ENCODE data around the gene NME1. TPM values are rescaled to one million over a fixed set of nuclear protein-coding genes. Genes with fewer than 3 reads are reported as not detected.

Gene NME1
- total RNA-seq, 2 experiments from 2014 or later = 148 to 150 TPM

DNA sequence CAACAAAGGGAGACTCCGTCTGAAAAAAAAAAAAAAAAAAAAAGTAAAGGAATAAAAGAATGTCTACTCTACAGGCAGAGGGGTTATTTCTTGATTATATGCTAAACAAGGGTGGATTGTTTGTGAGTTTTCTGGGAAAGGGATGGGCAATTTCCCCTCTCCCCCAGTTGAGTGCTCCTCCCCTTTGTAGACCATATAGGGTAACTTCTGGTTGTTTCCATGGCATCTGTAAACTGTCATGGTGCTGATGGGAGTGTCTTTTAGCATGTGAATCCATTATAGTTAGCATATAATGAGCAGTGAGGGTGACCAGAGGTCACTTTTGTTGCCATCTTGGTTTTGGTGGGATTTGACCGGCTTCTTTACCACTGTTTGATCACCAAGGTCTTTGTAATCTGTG lies 4.2 kb upstream of the NME1 start:
- Mint-ChIP-seq H3K4me1 (ENCODE audit: low read depth) (peaks cover 2% of the 10 kb centered on the region), H3K9me3 (ENCODE audit: insufficient read depth) (no peaks in the 10 kb centered on the region), H3K36me3 (ENCODE audit: low read depth) (no peaks in the 10 kb centered on the region), H3K27me3 (ENCODE audit: low read depth) (no peaks in the 10 kb centered on the region), H3K4me3 (no peak overlapping the region), H3K27ac (no peak overlapping the region)
- ChIA-PET CTCF (interaction anchor here (4.7 kb wide), 1 partner anchor 147 kb away, joined by 131 read pairs; no protein-coding TSS in a partner anchor), POLR2A (no interaction called here)
- DNase-seq (no peak), ATAC-seq (no peak)

DNA sequence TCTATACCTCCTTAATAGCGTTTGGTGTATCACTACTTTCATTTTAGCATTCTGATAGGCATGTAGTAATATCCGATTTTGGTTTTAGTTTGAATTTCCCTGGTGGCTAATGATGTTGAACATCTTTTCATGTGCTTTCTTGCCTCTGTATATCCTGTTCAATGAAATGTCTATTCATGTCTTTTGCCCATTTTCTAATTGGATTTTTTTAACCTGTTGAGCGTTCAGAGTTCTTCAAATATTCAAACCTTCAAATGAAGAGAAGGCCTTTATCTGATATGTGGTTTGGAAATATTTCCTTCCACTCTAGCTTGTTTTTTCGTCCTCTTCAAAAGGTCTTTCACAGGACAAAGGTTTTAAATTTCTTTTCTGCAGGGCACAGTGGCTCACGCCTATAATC lies 2.4 kb upstream of the NME1 start:
- POLR2A ChIA-PET = no interaction called here

DNA sequence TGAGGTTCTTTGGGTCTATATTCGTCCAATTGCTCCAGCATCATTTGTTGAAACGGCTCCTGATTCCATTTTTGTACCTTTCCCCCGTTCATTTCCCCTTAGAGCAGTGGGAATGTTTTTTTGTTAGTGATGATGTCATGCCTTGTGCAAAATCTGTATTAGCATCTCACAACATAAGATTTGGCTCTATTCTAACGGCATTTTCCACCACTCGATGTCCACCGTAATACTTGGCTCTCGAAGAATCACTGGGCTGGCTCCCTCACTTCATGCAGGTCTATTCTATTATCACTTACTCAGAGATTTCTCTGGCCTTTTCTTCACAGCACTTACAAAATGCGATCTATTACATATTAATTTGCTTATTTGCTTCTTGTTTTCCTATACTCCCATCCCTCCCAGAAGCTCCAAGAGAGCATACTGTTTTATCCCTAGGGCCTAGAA lies 571 bp upstream of the NME1 start:
- ChIA-PET POLR2A (interaction anchor here (0.8 to 2.7 kb wide), 8 partner anchors 12 to 287 kb away, joined by 3 to 18 read pairs (median 4); partner anchors contain the start of genes NME2, SPAG9, TOB1 and UTP18), CTCF (interaction anchor here (0.7 to 4.7 kb wide), 39 partner anchors 9 to 390 kb away, joined by 3 to 131 read pairs (median 5); partner anchors contain the start of genes NME2 and SPAG9)
- Mint-ChIP-seq H3K9me3 (ENCODE audit: insufficient read depth) (no peaks in the 10 kb centered on the region), H3K27ac (no peak overlapping the region), H3K27me3 (ENCODE audit: low read depth) (no peaks in the 10 kb centered on the region), H3K4me1 (ENCODE audit: low read depth) (peaks cover 9% of the 10 kb centered on the region), H3K36me3 (ENCODE audit: low read depth) (peaks cover 21% of the 10 kb centered on the region), H3K4me3 (no peak overlapping the region)
- ATAC-seq (no peak), DNase-seq (no peak)

More for the DNA sequence above, 2.4 kb upstream of the NME1 start:
- DNase-seq (no peak), ATAC-seq (no peak)
- H3K4me1 Mint-ChIP-seq (ENCODE audit: low read depth) = peaks cover 2% of the 10 kb centered on the region
- H3K27me3 Mint-ChIP-seq (ENCODE audit: low read depth) = no peaks in the 10 kb centered on the region
- H3K4me3 Mint-ChIP-seq = no peak overlapping the region
- H3K9me3 Mint-ChIP-seq (ENCODE audit: insufficient read depth) = no peaks in the 10 kb centered on the region
- no peak overlapping the region for H3K27ac Mint-ChIP-seq
- H3K36me3 Mint-ChIP-seq (ENCODE audit: low read depth) = peaks cover 8% of the 10 kb centered on the region
- CTCF ChIA-PET = interaction anchor here (1.0 to 4.7 kb wide), 2 partner anchors 29 to 148 kb away, joined by 3 to 131 read pairs; no protein-coding TSS in a partner anchor

- Mint-ChIP-seq H3K36me3 (ENCODE audit: low read depth) (peaks cover 30% of the 10 kb centered on the region), H3K27ac (no peak overlapping the region), H3K4me3 (no peak overlapping the region), H3K9me3 (ENCODE audit: insufficient read depth) (no peaks in the 10 kb centered on the region), H3K4me1 (ENCODE audit: low read depth) (peaks cover 14% of the 10 kb centered on the region), H3K27me3 (ENCODE audit: low read depth) (no peaks in the 10 kb centered on the region)
- ATAC-seq = no peak
- ChIA-PET POLR2A (interaction anchor here (1.0 to 2.7 kb wide), 4 partner anchors 8 to 446 kb away, joined by 3 to 18 read pairs (median 6); partner anchors contain the start of genes ANKRD40, NME2 and SPAG9), CTCF (interaction anchor here (0.9 to 4.7 kb wide), 9 partner anchors 8 to 371 kb away, joined by 3 to 131 read pairs (median 13); partner anchors contain the start of gene NME2)
- DNase-seq = peak; percentile 28
Observed at GRCh38 chr17:51154176-51154575, 817 bp downstream of the NME1 start.

- peak overlapping the region; percentile 13 for H3K4me3 Mint-ChIP-seq
- ChIA-PET POLR2A (interaction anchor here (0.6 to 2.2 kb wide), 5 partner anchors 7 to 447 kb away, joined by 3 to 8 read pairs (median 3); partner anchors contain the start of genes ANKRD40 and SPAG9), CTCF (interaction anchor here (1.0 to 3.0 kb wide), 4 partner anchors 10 to 303 kb away, joined by 4 to 16 read pairs (median 6); partner anchors contain the start of gene NME2)
- ATAC-seq (no peak), DNase-seq (no peak)
- H3K4me1 Mint-ChIP-seq (ENCODE audit: low read depth) = peaks cover 16% of the 10 kb centered on the region
- H3K36me3 Mint-ChIP-seq (ENCODE audit: low read depth) = peaks cover 37% of the 10 kb centered on the region
- H3K27ac Mint-ChIP-seq = peak overlapping the region; percentile 32
- no peaks in the 10 kb centered on the region for H3K9me3 Mint-ChIP-seq (ENCODE audit: insufficient read depth)
- no peaks in the 10 kb centered on the region for H3K27me3 Mint-ChIP-seq (ENCODE audit: low read depth)
Observed at GRCh38 chr17:51155416-51155815, 2.1 kb downstream of the NME1 start.

- ChIA-PET POLR2A (no interaction called here), CTCF (no interaction called here)
- Mint-ChIP-seq H3K27ac (no peak overlapping the region), H3K4me3 (no peak overlapping the region), H3K36me3 (ENCODE audit: low read depth) (peaks cover 62% of the 10 kb centered on the region), H3K9me3 (ENCODE audit: insufficient read depth) (no peaks in the 10 kb centered on the region), H3K4me1 (ENCODE audit: low read depth) (peaks cover 15% of the 10 kb centered on the region), H3K27me3 (ENCODE audit: low read depth) (no peaks in the 10 kb centered on the region)
- ATAC-seq = no peak
- no peak for DNase-seq
Observed at GRCh38 chr17:51159604-51160003, 6.2 kb downstream of the NME1 start.

DNA sequence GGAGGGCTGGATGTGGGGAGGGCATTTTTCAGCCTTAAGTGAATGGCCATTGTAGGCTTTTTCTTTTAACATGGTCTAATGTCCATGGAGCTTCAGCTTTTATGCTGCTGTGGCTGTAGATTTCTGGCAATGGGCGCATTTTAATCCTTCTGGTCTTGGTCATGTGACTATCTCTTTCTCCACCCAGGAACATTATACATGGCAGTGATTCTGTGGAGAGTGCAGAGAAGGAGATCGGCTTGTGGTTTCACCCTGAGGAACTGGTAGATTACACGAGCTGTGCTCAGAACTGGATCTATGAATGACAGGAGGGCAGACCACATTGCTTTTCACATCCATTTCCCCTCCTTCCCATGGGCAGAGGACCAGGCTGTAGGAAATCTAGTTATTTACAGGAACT lies 8.2 kb downstream of the NME1 start:
- Mint-ChIP-seq H3K4me1 (ENCODE audit: low read depth) (peaks cover 27% of the 10 kb centered on the region), H3K27me3 (ENCODE audit: low read depth) (no peaks in the 10 kb centered on the region), H3K9me3 (ENCODE audit: insufficient read depth) (no peaks in the 10 kb centered on the region), H3K36me3 (ENCODE audit: low read depth) (peaks cover 62% of the 10 kb centered on the region), H3K4me3 (no peak overlapping the region), H3K27ac (peak overlapping the region; percentile 13)
- POLR2A ChIA-PET = no interaction called here
- CTCF ChIA-PET = interaction anchor here (1.1 to 2.6 kb wide), 3 partner anchors 8 to 310 kb away, joined by 3 to 13 read pairs (median 4); partner anchors contain the start of gene NME1
- DNase-seq = no peak
- ATAC-seq = no peak

- H3K27me3 Mint-ChIP-seq (ENCODE audit: low read depth) = no peaks in the 10 kb centered on the region
- peak overlapping the region; percentile 97 for H3K27ac Mint-ChIP-seq
- no peaks in the 10 kb centered on the region for H3K9me3 Mint-ChIP-seq (ENCODE audit: insufficient read depth)
- no peak for ATAC-seq
- DNase-seq = no peak
- ChIA-PET POLR2A (interaction anchor here (1.0 to 2.9 kb wide), 6 partner anchors 9 to 298 kb away, joined by 3 to 18 read pairs (median 6); partner anchors contain the start of genes NME1 and TOB1), CTCF (interaction anchor here (0.9 to 2.4 kb wide), 5 partner anchors 7 to 166 kb away, joined by 3 to 24 read pairs (median 4); partner anchors contain the start of gene NME1)
- peaks cover 37% of the 10 kb centered on the region for H3K4me1 Mint-ChIP-seq (ENCODE audit: low read depth)
- peak overlapping the region; percentile 88 for H3K4me3 Mint-ChIP-seq
- H3K36me3 Mint-ChIP-seq (ENCODE audit: low read depth) = peaks cover 57% of the 10 kb centered on the region
Observed at GRCh38 chr17:51164911-51165679, 11.7 kb downstream of the NME1 start.

DNA sequence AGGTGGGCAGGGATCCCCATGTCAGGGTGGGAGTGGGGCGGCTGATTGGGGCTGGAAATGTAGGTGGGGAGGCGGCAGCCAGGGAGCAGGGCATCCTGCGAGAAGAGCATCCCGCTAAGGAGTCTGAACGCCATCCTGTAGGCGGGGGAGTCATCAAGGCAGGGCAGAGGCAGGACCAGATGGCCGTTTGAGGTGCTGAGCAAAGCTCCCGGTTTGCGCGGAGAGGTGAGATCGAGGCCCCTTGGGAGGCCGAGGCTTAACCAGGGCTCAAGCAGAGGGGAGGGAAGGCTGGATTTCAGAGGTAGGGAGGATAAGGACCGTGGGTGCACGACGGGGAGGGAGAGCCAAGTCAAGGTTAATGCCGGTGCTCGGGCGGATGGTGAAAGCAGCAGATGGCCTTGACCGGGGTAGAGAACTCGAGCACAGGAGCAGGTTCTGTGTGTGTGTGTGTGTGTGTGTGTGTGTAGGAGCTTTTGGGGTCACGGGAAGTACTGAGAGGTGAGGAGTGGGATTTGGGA lies 12.4 kb downstream of the NME1 start:
- Mint-ChIP-seq H3K27ac (peak overlapping the region; percentile 97), H3K4me1 (ENCODE audit: low read depth) (peaks cover 35% of the 10 kb centered on the region), H3K27me3 (ENCODE audit: low read depth) (no peaks in the 10 kb centered on the region), H3K4me3 (peak overlapping the region; percentile 88), H3K36me3 (ENCODE audit: low read depth) (peaks cover 55% of the 10 kb centered on the region), H3K9me3 (ENCODE audit: insufficient read depth) (no peaks in the 10 kb centered on the region)
- CTCF ChIA-PET = interaction anchor here (0.7 to 2.4 kb wide), 8 partner anchors 8 to 167 kb away, joined by 3 to 24 read pairs (median 4); partner anchors contain the start of genes NME1 and SPAG9
- POLR2A ChIA-PET = interaction anchor here (1.0 to 2.9 kb wide), 6 partner anchors 8 to 299 kb away, joined by 3 to 18 read pairs (median 6); partner anchors contain the start of genes NME1 and TOB1
- ATAC-seq (peak; percentile 28), DNase-seq (no peak)

DNA sequence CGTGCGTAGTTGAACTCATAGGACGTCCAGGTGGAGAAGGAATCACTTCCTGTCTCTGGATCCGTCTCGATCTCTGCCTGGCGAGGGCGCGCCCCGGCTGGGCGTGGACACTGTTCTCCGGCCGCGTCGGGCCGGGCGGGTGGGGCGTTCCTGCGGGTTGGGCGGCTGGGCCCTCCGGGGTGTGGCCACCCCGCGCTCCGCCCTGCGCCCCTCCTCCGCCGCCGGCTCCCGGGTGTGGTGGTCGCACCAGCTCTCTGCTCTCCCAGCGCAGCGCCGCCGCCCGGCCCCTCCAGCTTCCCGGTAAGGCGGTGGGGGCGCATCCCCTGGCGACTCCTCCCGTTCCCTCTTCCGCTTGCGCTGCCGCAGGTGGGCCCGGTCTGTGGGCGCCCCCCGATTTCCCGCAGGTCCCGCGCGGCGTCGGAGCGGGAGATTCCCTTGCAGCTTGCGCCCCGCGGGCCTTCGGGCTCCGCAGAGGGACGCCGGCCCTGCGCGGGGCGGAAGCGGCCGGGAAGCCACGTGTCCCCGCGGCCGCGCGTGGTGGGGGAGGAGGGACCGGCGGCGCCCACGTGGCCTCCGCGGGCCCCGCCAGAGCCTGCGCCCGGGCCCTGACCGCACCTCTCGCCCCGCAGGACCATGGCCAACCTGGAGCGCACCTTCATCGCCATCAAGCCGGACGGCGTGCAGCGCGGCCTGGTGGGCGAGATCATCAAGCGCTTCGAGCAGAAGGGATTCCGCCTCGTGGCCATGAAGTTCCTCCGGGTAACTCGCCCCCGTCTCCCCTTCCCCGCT lies 13.0 kb downstream of the NME1 start, which contains the start of gene NME2:
NME2 (plus strand) TSS at position 214 of the 789 bp plus-strand sequence; CDS start at position 634, 420 bp downstream.
- peak; percentile 84 for ATAC-seq
- H3K36me3 Mint-ChIP-seq (ENCODE audit: low read depth) = peaks cover 56% of the 10 kb centered on the region

More for the DNA sequence above, 13.0 kb downstream of the NME1 start, which contains the start of gene NME2:
- DNase-seq = peak; percentile 77
- CTCF ChIA-PET = interaction anchor here (0.7 to 2.4 kb wide), 7 partner anchors 9 to 165 kb away, joined by 3 to 24 read pairs (median 4); partner anchors contain the start of genes NME1 and SPAG9
- H3K27me3 Mint-ChIP-seq (ENCODE audit: low read depth) = no peaks in the 10 kb centered on the region
- H3K4me1 Mint-ChIP-seq (ENCODE audit: low read depth) = peaks cover 37% of the 10 kb centered on the region
- peak within 1 kb of the TSS; percentile 97 for H3K27ac Mint-ChIP-seq
- H3K4me3 Mint-ChIP-seq = peak within 1 kb of the TSS; percentile 88
- POLR2A ChIA-PET = interaction anchor here (1.0 to 2.9 kb wide), 5 partner anchors 9 to 299 kb away, joined by 4 to 18 read pairs (median 7); partner anchors contain the start of genes NME1 and TOB1
- no peaks in the 10 kb centered on the region for H3K9me3 Mint-ChIP-seq (ENCODE audit: insufficient read depth)

Data from activated CD8-positive, alpha-beta T cell treated with anti-CD3 and anti-CD28 coated beads, Interleukin-2, amount 10 ng/mL, durations not matched to agents 7 days and 5 days (primary cell).